HL-60 (cell line): ENCODE measurements around the gene ADISSP.

Experiments used
- DNase-seq, 2 experiments: peaks; one replicate each; pipeline ENCODE4 v3.0.0-alpha.2; 2010 to 2020; ENCODE audit warnings: low read depth in 1 of 2, low spot score in 1 of 2
- H3K27ac ChIP-seq: fragments of 250-450 bp; sonication (Bioruptor Pico); replicated peaks from 2 replicates; pipeline ENCODE4 v1.5.1; 2020; ENCODE audit warnings: mild to moderate bottlenecking, moderate library complexity
- H3K27me3 ChIP-seq: fragments of 250-450 bp; sonication (Bioruptor Pico); 2 replicates; pipeline ENCODE4 v1.5.1; 2021; ENCODE audit warnings: mild to moderate bottlenecking, moderate library complexity; ENCODE audit not compliant: insufficient read depth, poor library complexity, severe bottlenecking
- H3K4me3 ChIP-seq: replicated peaks from 2 replicates; pipeline ENCODE4 v1.5.1; 2011; ENCODE audit warnings: mild to moderate bottlenecking, control low read depth, low read length; ENCODE audit not compliant: insufficient read depth
- CTCF ChIP-seq: IDR thresholded peaks from one replicate; pipeline ENCODE4 v1.5.1; 2011; ENCODE audit warnings: low read length, control low read depth, inconsistent platforms; ENCODE audit not compliant: insufficient read depth
- GABPA ChIP-seq: IDR thresholded peaks from 2 replicates; pipeline ENCODE4 v1.6.1; 2012; ENCODE audit warnings: low read depth
- POLR2AphosphoS5 ChIP-seq: IDR thresholded peaks from 2 replicates; pipeline ENCODE4 v1.6.1; 2012; ENCODE audit warnings: low read depth
- REST ChIP-seq: IDR thresholded peaks from 2 replicates; pipeline ENCODE4 v1.6.1; 2012; ENCODE audit warnings: low read depth; ENCODE audit not compliant: insufficient replicate concordance
- SPI1 ChIP-seq: IDR thresholded peaks from 2 replicates; pipeline ENCODE4 v1.6.1; 2012; ENCODE audit warnings: low read depth, mild to moderate bottlenecking, borderline replicate concordance

ADISSP gene

GRCh38 chr20:3757268-3757667 lies 10.3 kb downstream of the ADISSP start:
- Histone ChIP-seq H3K27ac (no peak overlapping the region), H3K4me3 (no peak overlapping the region), H3K27me3 (no peaks in the 10 kb centered on the region)
- DNase-seq: no peak
- no peak for TF ChIP-seq GABPA
- no peak for TF ChIP-seq SPI1
- no peak for TF ChIP-seq REST
- TF ChIP-seq CTCF: no peak
- TF ChIP-seq POLR2AphosphoS5: no peak

GRCh38 chr20:3755814-3756480 lies 11.6 kb downstream of the ADISSP start:
- no peak for DNase-seq
- Histone ChIP-seq H3K27ac (no peak overlapping the region), H3K27me3 (no peaks in the 10 kb centered on the region), H3K4me3 (no peak overlapping the region)
- TF ChIP-seq CTCF (no peak), POLR2AphosphoS5 (no peak), REST (no peak), SPI1 (no peak), GABPA (no peak)

- no peak for TF ChIP-seq SPI1
- no peak for TF ChIP-seq REST
- no peak for TF ChIP-seq GABPA
- no peak for TF ChIP-seq CTCF
- TF ChIP-seq POLR2AphosphoS5: no peak
- DNase-seq: no peak
- no peak overlapping the region for H3K4me3 ChIP-seq
- H3K27ac ChIP-seq: no peak overlapping the region
- H3K27me3 ChIP-seq: no peaks in the 10 kb centered on the region
These were observed 12.3 kb downstream of the ADISSP start for GRCh38 chr20:3755269-3755668.
